ENCODE measurements around the gene PSRC1. TPM values are rescaled to one million over a fixed set of nuclear protein-coding genes. Genes with fewer than 3 reads are reported as not detected.

PSRC1 gene
- total and polyA plus RNA-seq, 2 experiments from 2014 or later, result 55.0 to 61.1 TPM

- peak; percentile 51 for DNase-seq (ENCODE audit: low spot score)
- no peak overlapping the region for H2AFZ ChIP-seq
Observed at GRCh38 chr1:109249654-109250401, 33.1 kb downstream of the PSRC1 start.

More at GRCh38 chr1:109249654-109250401, 33.1 kb downstream of the PSRC1 start:
- no peak overlapping the region for H3K27ac ChIP-seq (ENCODE audit: low read depth)
- H3K36me3 ChIP-seq (ENCODE audit: insufficient read depth), result no peaks in the 10 kb centered on the region
- no peaks in the 10 kb centered on the region for H4K20me1 ChIP-seq (replicated peaks; ENCODE audit: insufficient read depth)
- ATAC-seq, result peak; percentile 10; the same call in 2 of the 3 replicates
- H3K4me1 ChIP-seq (ENCODE audit: insufficient read depth), result peaks cover 30% of the 10 kb centered on the region
- peak overlapping the region; percentile 84 for H3K4me2 ChIP-seq
- peaks cover 12% of the 10 kb centered on the region for H3K27me3 ChIP-seq (ENCODE audit: insufficient read depth)
- no peaks in the 10 kb centered on the region for H3K9me2 ChIP-seq (ENCODE audit: insufficient read depth)
- H3F3A ChIP-seq (replicated peaks; ENCODE audit: low read depth), result no peaks in the 10 kb centered on the region
- Mint-ChIP-seq H3K36me3 (ENCODE audit: low read depth) (peaks cover 28% of the 10 kb centered on the region), H3K9me3 (peaks cover 17% of the 10 kb centered on the region; the same call in 2 of the 3 replicates), H3K27ac (no peak overlapping the region), H3K27me3 (ENCODE audit: insufficient read depth, low read depth, poor library complexity) (peaks cover 25% of the 10 kb centered on the region), H3K4me1 (peaks cover 20% of the 10 kb centered on the region), H3K4me3 (peak overlapping the region; percentile 70)
- H3K4me3 ChIP-seq, result peak overlapping the region; percentile 57
- H3K79me2 ChIP-seq (replicated peaks; ENCODE audit: insufficient read depth), result peaks cover 8% of the 10 kb centered on the region; the same call in 1 of the 2 replicates
- no peak for TF ChIP-seq ZNF331 (CRISPR knock-in tag; IDR thresholded peaks at IDR 0.05; ENCODE audit: low read depth)
- TF ChIP-seq CREB1 (CRISPR knock-in tag; IDR thresholded peaks at IDR 0.05; ENCODE audit: low read depth), result no peak
- no peak for TF ChIP-seq CTCF (conservative IDR thresholded peaks at IDR 0.05; ENCODE audit: low read depth in 2 of 2)
- TF ChIP-seq ETS1 (IDR thresholded peaks at IDR 0.05), result no peak
- no peak for TF ChIP-seq JUNB (IDR thresholded peaks at IDR 0.05; ENCODE audit: unreplicated experiment)
- TF ChIP-seq ZNF114 (CRISPR knock-in tag; IDR thresholded peaks at IDR 0.05), result no peak
- TF ChIP-seq POLR2AphosphoS5 (IDR thresholded peaks at IDR 0.05; ENCODE audit: low read depth), result no peak
- TF ChIP-seq ZNF462 (CRISPR knock-in tag; IDR thresholded peaks at IDR 0.05), result no peak
- TF ChIP-seq NANOG (IDR thresholded peaks at IDR 0.05; ENCODE audit: borderline replicate concordance), result no peak
- TF ChIP-seq EZH2 (IDR thresholded peaks at IDR 0.05; ENCODE audit: low read depth, unreplicated experiment), result no peak
- no peak for TF ChIP-seq STAT1 (IDR thresholded peaks at IDR 0.05; ENCODE audit: unreplicated experiment)

Data from GM23338 (cell line).